GM23248 (cell line): Measurements from ENCODE around the gene MPPED2. TPM values are rescaled to one million over a fixed set of nuclear protein-coding genes. Genes with fewer than 3 reads are reported as not detected.

Experiments used
- DNase-seq: peaks from one replicate; pipeline ENCODE4 v3.0.0-alpha.2; 2015
- H2AFZ ChIP-seq: fragments of 200-600 bp; sonication (generic); 2 replicates; pipeline ENCODE4 v1.6.1; 2016; ENCODE audit warnings: antibody characterized with exemption
- H3F3A ChIP-seq: fragments of 200-600 bp; sonication (generic); 2 replicates; pipeline ENCODE4 v1.6.1; 2016; ENCODE audit warnings: mild to moderate bottlenecking, antibody characterized with exemption, mixed run types; ENCODE audit not compliant: insufficient read depth
- H3K27ac ChIP-seq: fragments of 200-600 bp; sonication (generic); 2 replicates; pipeline ENCODE4 v1.5.1; 2016; ENCODE audit warnings: mild to moderate bottlenecking
- H3K27me3 ChIP-seq: fragments of 200-600 bp; sonication (generic); replicated peaks from 2 replicates; pipeline ENCODE4 v1.6.1; 2016; ENCODE audit warnings: mild to moderate bottlenecking; ENCODE audit not compliant: insufficient read depth
- H3K36me3 ChIP-seq: fragments of 200-600 bp; sonication (generic); 2 replicates; pipeline ENCODE4 v1.6.1; 2016; ENCODE audit warnings: low read depth, mild to moderate bottlenecking
- H3K4me1 ChIP-seq: fragments of 200-600 bp; sonication (generic); 2 replicates; pipeline ENCODE4 v1.6.1; 2016; ENCODE audit warnings: mild to moderate bottlenecking; ENCODE audit not compliant: insufficient read depth
- H3K4me2 ChIP-seq: fragments of 200-600 bp; sonication (generic); one replicate; pipeline ENCODE4 v1.6.1; 2016; ENCODE audit warnings: mild to moderate bottlenecking; ENCODE audit not compliant: unreplicated experiment
- H3K4me3 ChIP-seq: fragments of 200-600 bp; sonication (generic); 2 replicates; pipeline ENCODE4 v1.5.1; 2016; ENCODE audit warnings: mild to moderate bottlenecking
- H3K79me2 ChIP-seq: fragments of 200-600 bp; sonication (generic); 2 replicates; pipeline ENCODE4 v1.6.1; 2016; ENCODE audit warnings: mild to moderate bottlenecking; ENCODE audit not compliant: insufficient read depth
- H3K9ac ChIP-seq: fragments of 200-600 bp; sonication (generic); 2 replicates; pipeline ENCODE4 v1.6.1; 2016; ENCODE audit warnings: mild to moderate bottlenecking
- H3K9me2 ChIP-seq: fragments of 200-600 bp; sonication (generic); 2 replicates; pipeline ENCODE4 v1.6.1; 2016; ENCODE audit warnings: mixed run types, mild to moderate bottlenecking, moderate library complexity; ENCODE audit not compliant: insufficient read depth
- H3K9me3 ChIP-seq: fragments of 200-600 bp; sonication (generic); one replicate; pipeline ENCODE4 v1.6.1; 2017; ENCODE audit warnings: low read depth
- H4K20me1 ChIP-seq: fragments of 200-600 bp; sonication (generic); 2 replicates; pipeline ENCODE4 v1.6.0; 2016; ENCODE audit not compliant: insufficient read depth
- EZH2 ChIP-seq: fragments of 200-600 bp; sonication (generic); IDR thresholded peaks from 2 replicates; pipeline ENCODE4 v1.6.1; 2018; ENCODE audit warnings: antibody characterized with exemption, mild to moderate bottlenecking; ENCODE audit not compliant: insufficient read depth, poor library complexity, severe bottlenecking
- EZH2phosphoT487 ChIP-seq: fragments of 200-600 bp; sonication (generic); IDR thresholded peaks from 2 replicates; pipeline ENCODE4 v1.6.1; 2018; ENCODE audit warnings: antibody characterized with exemption, moderate library complexity, mild to moderate bottlenecking, low read depth; ENCODE audit not compliant: insufficient read depth
- WGBS, 2 experiments: methylation state at CpG; one replicate each; pipeline ENCODE4 v1.1.6; 2015 to 2017; ENCODE audit warnings: low lambda C conversion rate in 2 of 2, low coverage in 1 of 2; ENCODE audit errors: missing lambda C conversion rate in 2 of 2; 5-methylcytosine and 5-hydroxymethylcytosine counted together
- in situ Hi-C: fragments of 300-500 bp; cut with MboI; formaldehyde crosslinking; loops from 2 replicates; pipeline ENCODE4 v1.15.0; 2020
- polyA plus RNA-seq: library from polyadenylated mRNA; unstranded; fragments of >200 nt; fragmentation: Nextera tagmentation; extraction: Ambion mirVana; gene quantifications from 2 replicates; pipeline ENCODE4 v1.2.1, GENCODE V29; 2016
- total RNA-seq: library from RNA; depleted of rRNA; stranded (reverse); fragments of >200 nt; shearing (Covaris generic); gene quantifications from 2 replicates; pipeline ENCODE4 v1.2.3, GENCODE V29; 2014

Gene MPPED2
- total and polyA plus RNA-seq, 2 experiments from 2014 or later = not detected

GRCh38 chr11:30381879-30382278 lies 204.3 kb downstream of the MPPED2 start:
- H3K79me2 ChIP-seq = no peaks in the 10 kb centered on the region
- H3K27me3 ChIP-seq = no peaks in the 10 kb centered on the region
- no peaks in the 10 kb centered on the region for H3K4me1 ChIP-seq
- no peak for DNase-seq
- no peaks in the 10 kb centered on the region for H3K9me3 ChIP-seq
- H3K9ac ChIP-seq = no peak overlapping the region
- 34 to 40% methylated on average over 2 of the region's 2 CpGs for WGBS, 2 experiments
- no peak overlapping the region for H2AFZ ChIP-seq
- no peak overlapping the region for H3K27ac ChIP-seq
- TF ChIP-seq EZH2 = no peak
- TF ChIP-seq EZH2phosphoT487 = no peak
- H3K4me2 ChIP-seq = no peak overlapping the region
- H3K4me3 ChIP-seq = no peak overlapping the region
- H3F3A ChIP-seq = no peaks in the 10 kb centered on the region
- H3K9me2 ChIP-seq = no peaks in the 10 kb centered on the region
- no peaks in the 10 kb centered on the region for H3K36me3 ChIP-seq
- H4K20me1 ChIP-seq = no peaks in the 10 kb centered on the region
- in situ Hi-C loops = no loop called here

- H2AFZ ChIP-seq = no peak overlapping the region
- no peaks in the 10 kb centered on the region for H3K27me3 ChIP-seq
- H3K36me3 ChIP-seq = no peaks in the 10 kb centered on the region
- H3K9ac ChIP-seq = no peak overlapping the region
- H3K4me2 ChIP-seq = no peak overlapping the region
- no peaks in the 10 kb centered on the region for H3K9me3 ChIP-seq
- no peaks in the 10 kb centered on the region for H4K20me1 ChIP-seq
- H3K79me2 ChIP-seq = no peaks in the 10 kb centered on the region
- no peak overlapping the region for H3K27ac ChIP-seq
- in situ Hi-C loops = no loop called here
- no peaks in the 10 kb centered on the region for H3K4me1 ChIP-seq
- H3K4me3 ChIP-seq = no peak overlapping the region
- no peaks in the 10 kb centered on the region for H3K9me2 ChIP-seq
- DNase-seq = no peak
- H3F3A ChIP-seq = no peaks in the 10 kb centered on the region
- TF ChIP-seq EZH2phosphoT487 = no peak
- no peak for TF ChIP-seq EZH2
Measured at GRCh38 chr11:30380846-30381245, 205.3 kb downstream of the MPPED2 start.

GRCh38 chr11:30377347-30377746 lies 208.8 kb downstream of the MPPED2 start:
- no peak for DNase-seq
- H3K4me2 ChIP-seq = no peak overlapping the region
- in situ Hi-C loops = no loop called here
- H3K36me3 ChIP-seq = no peaks in the 10 kb centered on the region
- no peak overlapping the region for H3K9ac ChIP-seq
- no peaks in the 10 kb centered on the region for H3K9me2 ChIP-seq
- no peaks in the 10 kb centered on the region for H3K4me1 ChIP-seq
- H2AFZ ChIP-seq = no peak overlapping the region
- no peak overlapping the region for H3K4me3 ChIP-seq
- H3K79me2 ChIP-seq = no peaks in the 10 kb centered on the region
- WGBS, 2 experiments = 26 to 38% methylated on average over 2 of the region's 2 CpGs
- peaks cover 6% of the 10 kb centered on the region; the same call in 1 of the 2 replicates for H3K27me3 ChIP-seq
- H3K27ac ChIP-seq = no peak overlapping the region
- TF ChIP-seq EZH2phosphoT487 = no peak
- no peak for TF ChIP-seq EZH2
- H3K9me3 ChIP-seq = no peaks in the 10 kb centered on the region
- H4K20me1 ChIP-seq = no peaks in the 10 kb centered on the region
- no peaks in the 10 kb centered on the region for H3F3A ChIP-seq

- TF ChIP-seq EZH2 = no peak
- no peak for TF ChIP-seq EZH2phosphoT487
- in situ Hi-C loops = loop anchor here (25.0 kb wide), 1 partner anchor 542 kb away; no protein-coding TSS in a partner anchor
- H3K27ac ChIP-seq = no peak overlapping the region
- H4K20me1 ChIP-seq = no peaks in the 10 kb centered on the region
- H3K27me3 ChIP-seq = peaks cover 7% of the 10 kb centered on the region; the same call in 1 of the 2 replicates
- 18 to 28% methylated on average over 1 of the region's 1 CpG for WGBS, 2 experiments
- H3K79me2 ChIP-seq = no peaks in the 10 kb centered on the region
- H2AFZ ChIP-seq = no peak overlapping the region
- H3K4me3 ChIP-seq = no peak overlapping the region
- no peaks in the 10 kb centered on the region for H3K9me3 ChIP-seq
- no peaks in the 10 kb centered on the region for H3K4me1 ChIP-seq
- DNase-seq = no peak
- no peak overlapping the region for H3K9ac ChIP-seq
- no peak overlapping the region for H3K4me2 ChIP-seq
- H3K36me3 ChIP-seq = no peaks in the 10 kb centered on the region
- H3K9me2 ChIP-seq = no peaks in the 10 kb centered on the region
- H3F3A ChIP-seq = no peaks in the 10 kb centered on the region
Measured at GRCh38 chr11:30370164-30370563, 216.0 kb downstream of the MPPED2 start.

- WGBS, 2 experiments = 33 to 42% methylated on average over 4 of the region's 4 CpGs
- TF ChIP-seq EZH2 (no peak), EZH2phosphoT487 (no peak)
- Histone ChIP-seq H3K9me3 (no peaks in the 10 kb centered on the region), H3K4me1 (no peaks in the 10 kb centered on the region), H3K9ac (no peak overlapping the region), H3K4me2 (no peak overlapping the region), H3K9me2 (no peaks in the 10 kb centered on the region), H3K4me3 (no peak overlapping the region), H3K27me3 (0 out of 2 replicates have a peak, but pooled peaks cover 9% of the 10 kb centered on the region), H3F3A (no peaks in the 10 kb centered on the region), H2AFZ (no peak overlapping the region), H3K79me2 (no peaks in the 10 kb centered on the region), H4K20me1 (no peaks in the 10 kb centered on the region), H3K36me3 (no peaks in the 10 kb centered on the region), H3K27ac (no peak overlapping the region)
- DNase-seq = no peak
- in situ Hi-C loops = loop anchor here (25.0 kb wide), 1 partner anchor 544 kb away; no protein-coding TSS in a partner anchor
Measured at GRCh38 chr11:30368394-30368793, 217.8 kb downstream of the MPPED2 start.
